NCI-H1417 (cell line): ENCODE measurements around the gene CACNA1I.
"Not testable (repeated sequence)": the region's sequence is repeated elsewhere in the genome, so short reads cannot be mapped to it uniquely, and the experiment has no call there.

ENCODE experiments used
- DNase-seq, 3 experiments: peaks; one replicate each; lab custom pipeline; 2025; lab: John Stamatoyannopoulos, UW

CACNA1I gene

DNA sequence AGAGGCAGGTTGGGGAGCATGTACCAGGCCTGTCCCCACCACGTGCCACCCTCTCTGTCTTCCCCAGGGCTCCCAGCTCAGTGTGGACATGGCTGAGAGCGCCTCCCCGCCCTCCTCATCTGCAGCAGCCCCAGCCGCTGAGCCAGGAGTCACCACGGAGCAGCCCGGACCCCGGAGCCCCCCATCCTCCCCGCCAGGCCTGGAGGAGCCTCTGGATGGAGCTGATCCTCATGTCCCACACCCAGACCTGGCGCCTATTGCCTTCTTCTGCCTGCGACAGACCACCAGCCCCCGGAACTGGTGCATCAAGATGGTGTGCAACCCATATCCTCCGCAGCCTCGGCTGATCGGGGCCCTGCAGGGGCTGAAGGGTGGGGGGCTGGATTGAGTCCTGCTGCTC, at the start of gene CACNA1I:
Gene CACNA1I (plus strand): TSS at position 89 of the 400 bp plus-strand sequence. CDS start 0 bp downstream, at position 89.
- DNase-seq = no peak

DNA sequence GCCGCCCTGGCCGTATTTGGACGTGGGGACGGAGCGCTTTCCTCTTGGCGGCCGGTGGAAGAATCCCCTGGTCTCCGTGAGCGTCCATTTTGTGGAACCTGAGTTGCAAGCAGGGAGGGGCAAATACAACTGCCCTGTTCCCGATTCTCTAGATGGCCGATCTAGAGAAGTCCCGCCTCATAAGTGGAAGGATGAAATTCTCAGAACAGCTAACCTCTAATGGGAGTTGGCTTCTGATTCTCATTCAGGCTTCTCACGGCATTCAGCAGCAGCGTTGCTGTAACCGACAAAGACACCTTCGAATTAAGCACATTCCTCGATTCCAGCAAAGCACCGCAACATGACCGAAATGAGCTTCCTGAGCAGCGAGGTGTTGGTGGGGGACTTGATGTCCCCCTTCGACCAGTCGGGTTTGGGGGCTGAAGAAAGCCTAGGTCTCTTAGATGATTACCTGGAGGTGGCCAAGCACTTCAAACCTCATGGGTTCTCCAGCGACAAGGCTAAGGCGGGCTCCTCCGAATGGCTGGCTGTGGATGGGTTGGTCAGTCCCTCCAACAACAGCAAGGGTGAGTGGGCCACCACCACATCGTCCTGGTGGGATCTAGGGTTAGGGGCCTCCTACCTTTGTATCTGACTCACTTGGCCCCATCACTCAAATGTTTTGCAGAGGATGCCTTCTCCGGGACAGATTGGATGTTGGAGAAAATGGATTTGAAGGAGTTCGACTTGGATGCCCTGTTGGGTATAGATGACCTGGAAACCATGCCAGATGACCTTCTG, 49.3 kb upstream of the CACNA1I start:
- not testable (repeated sequence) for DNase-seq

DNA sequence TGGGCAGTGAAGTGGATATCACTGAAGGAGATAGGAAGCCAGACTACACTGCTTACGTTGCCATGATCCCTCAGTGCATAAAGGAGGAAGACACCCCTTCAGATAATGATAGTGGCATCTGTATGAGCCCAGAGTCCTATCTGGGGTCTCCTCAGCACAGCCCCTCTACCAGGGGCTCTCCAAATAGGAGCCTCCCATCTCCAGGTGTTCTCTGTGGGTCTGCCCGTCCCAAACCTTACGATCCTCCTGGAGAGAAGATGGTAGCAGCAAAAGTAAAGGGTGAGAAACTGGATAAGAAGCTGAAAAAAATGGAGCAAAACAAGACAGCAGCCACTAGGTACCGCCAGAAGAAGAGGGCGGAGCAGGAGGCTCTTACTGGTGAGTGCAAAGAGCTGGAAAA, 48.5 kb upstream of the CACNA1I start:
- DNase-seq = not testable (repeated sequence)

DNA sequence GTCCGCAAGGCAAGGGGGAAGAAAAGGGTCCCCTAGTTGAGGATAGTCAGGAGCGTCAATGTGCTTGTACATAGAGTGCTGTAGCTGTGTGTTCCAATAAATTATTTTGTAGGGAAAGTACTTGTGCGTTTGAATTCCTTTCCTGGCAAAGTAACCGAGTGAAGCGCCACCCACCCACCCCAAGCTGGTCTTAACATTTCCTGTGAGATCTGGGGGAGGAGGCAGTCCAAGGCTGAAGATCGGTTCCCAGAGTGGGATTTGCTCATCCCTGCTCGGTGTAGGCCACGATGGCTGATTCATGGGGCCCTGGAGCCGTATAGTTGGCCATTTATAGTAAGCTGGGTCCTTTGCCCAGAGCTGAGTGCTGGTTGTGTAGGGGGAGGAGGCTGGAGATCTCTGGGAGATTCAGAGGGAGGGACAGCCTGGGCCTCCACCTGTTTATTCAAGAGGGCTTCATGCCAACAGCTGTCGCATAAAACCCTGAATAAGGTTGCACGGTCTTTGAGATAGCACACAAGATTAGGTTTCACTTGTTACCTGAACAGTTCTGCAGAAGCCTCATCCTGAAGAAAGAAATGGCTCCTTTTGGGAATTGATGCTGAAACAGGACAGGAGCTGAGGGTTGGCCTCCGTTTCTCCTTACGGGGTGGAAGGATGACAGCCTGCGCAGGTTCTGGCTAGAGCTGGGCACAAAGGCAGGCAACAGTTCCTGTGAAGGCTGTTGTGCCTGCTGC, 47.8 kb upstream of the CACNA1I start:
- peak in 2 of 3 experiments; percentile 41 to 45 for DNase-seq

DNA sequence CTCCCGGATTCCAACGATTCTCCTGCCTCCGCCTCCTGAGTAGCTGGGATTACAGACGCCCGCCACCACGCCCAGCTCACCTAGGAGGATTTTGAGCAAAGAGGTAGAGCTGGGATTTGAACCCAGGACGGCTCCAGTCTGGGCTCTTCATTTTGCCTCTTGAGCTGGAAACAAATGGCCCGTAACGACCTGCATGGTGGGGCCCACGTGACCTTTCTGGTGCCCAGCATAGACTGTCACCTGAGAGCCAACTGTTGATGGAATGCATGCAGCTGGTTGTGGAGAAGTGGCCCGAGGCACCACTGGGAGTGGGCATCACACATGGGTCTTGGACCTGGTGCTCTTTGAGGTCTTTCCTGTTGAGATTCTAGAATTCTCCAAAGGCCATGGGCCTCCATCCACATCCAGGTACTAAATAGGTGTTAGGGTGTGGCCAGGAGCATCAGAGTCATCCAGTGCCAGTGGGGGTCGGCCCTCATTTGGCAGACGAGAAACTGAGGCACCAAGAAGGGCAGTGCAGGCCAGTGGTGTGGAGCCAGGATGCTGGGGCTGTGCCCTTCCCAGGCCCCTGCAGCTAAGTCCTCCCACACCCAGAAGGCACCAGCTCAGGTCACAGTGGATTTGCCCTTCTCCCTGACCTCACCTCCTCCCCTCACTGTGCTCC, 46.3 kb upstream of the CACNA1I start:
- DNase-seq = no peak

DNA sequence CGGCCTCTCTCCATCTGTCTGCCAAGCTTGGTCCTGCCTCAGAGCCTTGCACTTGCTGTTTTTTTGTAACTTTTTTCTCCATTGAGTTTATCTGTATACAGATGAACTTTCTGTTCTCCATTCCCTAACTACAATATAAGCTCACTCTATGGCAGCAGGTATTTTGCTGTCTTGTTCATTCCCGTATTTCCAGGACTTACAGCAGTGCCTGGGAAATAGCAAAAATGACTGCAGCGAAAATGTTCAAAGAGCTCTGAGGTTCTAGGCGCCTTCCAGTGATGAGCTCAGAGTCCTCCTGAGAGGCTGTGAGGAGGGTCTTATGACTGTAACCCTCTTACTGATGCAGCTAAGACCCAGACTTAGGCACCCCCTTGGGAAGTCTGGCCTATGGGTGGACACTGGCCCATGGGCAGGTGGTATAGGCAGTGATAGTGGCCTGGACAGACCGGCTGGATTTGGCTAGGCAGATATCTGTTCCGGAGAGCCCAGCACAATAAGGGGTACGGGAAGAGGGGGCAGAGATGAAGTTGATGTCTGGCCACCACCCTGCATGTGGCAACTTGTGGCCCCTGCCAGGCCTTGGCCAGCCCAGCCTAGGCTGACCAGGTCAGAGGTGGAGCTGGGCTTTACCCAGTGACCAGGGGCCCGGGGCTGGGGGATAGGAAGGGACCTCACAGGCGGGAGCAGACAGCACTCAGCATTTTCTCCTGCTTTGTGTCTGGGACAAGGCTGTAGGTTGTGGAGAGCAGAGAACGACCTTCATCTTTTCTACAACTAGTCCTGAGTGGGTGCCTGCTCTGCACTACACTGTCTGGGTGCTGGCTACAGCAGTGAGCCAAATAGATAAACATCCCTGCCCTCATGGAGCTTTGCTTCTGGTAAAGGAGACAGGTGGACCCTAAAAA, 45.5 kb upstream of the CACNA1I start:
- DNase-seq = no peak

DNA sequence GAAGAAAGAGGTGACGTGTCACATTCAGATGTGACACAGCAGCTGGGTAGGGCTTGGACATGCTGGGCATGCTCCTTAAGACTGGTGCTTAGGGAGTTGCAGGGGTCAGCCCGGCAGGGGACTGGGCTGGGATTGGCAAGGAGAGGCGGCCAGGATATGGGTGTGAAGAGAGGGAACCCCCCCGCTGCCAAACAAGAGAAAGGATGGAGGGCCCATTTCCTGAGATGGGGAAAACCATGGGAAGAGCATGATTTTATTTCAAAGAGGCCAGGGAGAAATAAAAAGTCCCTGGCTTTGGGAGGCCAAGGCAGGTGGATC, 44.9 kb upstream of the CACNA1I start:
- no peak for DNase-seq

DNA sequence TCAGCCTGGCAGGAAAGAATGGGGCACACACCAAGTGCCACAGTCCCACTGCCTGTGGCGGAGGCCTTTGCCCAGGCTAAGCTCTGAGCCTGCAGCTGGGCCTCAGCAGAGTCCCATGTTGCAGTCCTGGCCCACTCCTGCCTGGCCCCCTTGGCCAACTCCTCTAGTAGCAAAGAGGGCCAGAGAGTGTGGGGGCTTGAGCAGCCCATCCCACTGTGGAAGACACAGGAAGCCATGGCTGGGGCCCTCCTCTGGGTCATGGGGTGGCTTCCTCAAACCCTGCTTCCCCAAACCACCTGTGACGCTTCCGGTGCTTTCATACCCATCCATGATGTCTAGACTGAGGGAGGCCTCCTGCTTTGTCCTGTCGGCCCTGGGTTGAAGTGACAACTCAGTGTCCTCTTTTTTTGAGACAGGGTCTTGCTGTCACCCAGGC, 43.8 kb upstream of the CACNA1I start:
- no peak for DNase-seq

DNA sequence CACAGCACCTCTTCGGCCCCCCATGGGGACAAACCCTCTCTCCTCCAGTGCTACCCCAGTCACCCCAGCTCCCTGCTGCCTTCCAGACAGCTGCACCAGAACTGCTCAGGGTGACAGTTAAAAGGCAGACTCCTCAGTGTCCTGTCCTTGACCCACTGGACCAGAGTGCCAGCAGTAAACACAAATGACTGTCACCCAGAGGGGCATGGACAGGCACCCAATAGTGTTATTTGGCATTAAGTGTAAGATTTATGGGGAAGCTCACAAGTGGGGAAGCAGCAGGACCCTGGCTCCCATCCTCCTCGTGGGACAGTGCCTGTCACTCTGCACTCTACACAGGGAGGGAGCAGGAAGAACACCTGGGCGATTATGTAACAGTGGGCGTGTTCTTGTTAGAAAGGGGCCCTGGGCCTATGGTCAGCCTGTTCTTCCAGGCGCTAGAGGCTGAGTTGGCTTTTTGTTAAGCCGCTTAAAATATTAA, 43.0 kb upstream of the CACNA1I start:
- DNase-seq = peak in 2 of 3 experiments; percentile 10 to 56

DNA sequence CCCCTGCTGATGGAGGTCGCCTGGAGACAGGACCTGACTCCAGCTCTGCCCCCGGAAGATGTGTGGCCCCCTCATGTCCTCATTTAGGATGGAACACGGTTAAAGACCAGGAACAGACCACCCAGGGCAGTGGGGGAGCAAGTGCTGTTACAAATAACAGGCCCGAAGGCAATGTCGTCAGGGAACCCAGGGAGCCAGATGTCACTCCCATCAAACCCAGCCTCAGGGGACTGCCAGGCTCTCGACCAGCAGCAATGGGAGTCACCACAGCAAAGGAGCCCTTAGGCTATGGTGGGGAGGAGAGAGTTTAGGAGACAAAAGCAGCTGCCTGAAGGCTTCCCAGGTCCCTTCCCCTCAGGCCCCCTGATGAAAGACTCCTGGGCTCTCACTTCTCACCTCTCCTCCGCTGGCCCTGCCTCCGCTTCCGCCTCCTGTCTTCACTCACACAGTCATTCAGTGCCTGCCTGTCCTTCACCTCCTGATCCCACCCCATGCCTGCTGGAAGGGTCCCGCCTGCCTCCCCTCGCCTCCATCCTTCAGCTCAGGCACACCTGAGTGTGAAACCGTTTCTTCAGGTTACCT, 42.4 kb upstream of the CACNA1I start:
- peak in 2 of 3 experiments; percentile 35 to 68 for DNase-seq

DNA sequence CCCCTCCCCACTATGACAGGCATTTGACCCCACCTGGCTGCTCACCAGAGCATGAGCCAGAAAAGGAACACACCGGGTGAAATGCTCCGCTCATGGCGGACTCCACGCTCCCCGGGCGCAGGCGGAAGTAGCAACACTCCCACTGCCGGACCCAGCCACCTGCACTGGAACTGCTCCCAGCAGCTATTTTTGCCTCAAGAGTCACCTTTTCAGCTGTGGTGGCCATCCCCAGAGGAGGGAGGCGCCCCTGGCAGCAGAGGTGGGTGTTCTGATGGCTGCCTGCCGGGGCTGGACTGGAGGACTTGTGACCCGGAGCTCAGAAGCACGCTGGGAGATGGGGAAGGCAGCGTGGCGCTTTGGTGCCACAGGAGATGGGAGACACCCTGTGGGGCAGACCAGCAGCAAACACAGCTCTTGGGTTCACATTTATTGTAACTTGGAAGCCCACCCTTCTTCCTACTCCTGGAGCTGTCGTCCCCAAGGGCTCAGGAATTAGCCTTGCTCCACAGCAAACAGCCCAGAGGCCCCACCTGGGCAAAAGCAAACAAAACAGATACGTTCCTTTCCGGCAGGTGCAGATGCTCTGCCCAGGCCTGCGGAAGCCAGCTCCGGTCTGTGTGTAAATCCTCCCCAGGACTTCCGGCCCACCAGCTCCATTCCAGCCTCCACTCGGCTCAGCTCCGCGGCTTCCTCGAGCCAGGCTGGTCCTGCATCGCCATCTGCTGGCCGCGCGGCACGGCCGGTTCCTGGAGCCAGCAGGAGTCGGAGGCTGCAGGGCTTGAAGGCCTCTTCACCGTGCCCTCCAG, 41.7 kb upstream of the CACNA1I start:
- peak; percentile 86 to 96 (median 89) for DNase-seq

DNA sequence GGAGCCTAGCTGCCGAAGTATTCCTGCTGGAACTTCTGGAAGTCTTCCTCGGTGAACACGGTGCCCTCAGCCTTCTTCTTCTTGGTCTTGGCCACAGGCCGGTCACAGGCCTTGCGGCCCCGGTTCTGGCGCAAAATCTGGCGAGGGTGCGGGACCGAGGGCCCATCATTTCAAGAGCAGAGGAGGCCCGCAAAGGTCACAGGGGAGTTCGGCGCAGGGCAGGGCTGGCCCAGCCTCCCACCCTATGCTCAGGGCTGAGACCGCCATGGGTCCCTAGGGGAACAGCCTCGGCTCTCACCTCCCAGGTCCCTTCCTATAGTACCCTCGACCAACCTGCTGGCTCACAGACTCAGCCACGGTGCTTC, 41.1 kb upstream of the CACNA1I start:
- no peak for DNase-seq

DNA sequence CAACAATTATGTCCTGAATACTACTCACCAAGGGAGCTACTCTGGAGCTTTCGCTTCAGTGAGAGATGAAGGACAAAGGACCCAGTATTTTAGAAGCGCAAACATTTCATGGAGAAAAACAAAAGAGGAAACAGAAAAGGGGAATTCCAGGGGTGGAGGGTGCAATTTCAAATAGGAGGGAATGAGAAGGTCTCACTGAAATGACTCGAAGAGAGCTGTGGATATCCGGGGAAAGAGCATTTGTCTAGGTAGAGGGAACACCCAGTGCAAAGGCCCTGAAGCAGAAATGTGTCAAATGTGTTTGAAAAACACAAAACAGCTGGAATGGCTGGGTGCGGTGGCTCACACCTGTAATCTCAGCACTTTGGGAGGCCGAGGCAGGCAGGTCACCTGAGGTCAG, 40.4 kb upstream of the CACNA1I start:
- no peak for DNase-seq

DNA sequence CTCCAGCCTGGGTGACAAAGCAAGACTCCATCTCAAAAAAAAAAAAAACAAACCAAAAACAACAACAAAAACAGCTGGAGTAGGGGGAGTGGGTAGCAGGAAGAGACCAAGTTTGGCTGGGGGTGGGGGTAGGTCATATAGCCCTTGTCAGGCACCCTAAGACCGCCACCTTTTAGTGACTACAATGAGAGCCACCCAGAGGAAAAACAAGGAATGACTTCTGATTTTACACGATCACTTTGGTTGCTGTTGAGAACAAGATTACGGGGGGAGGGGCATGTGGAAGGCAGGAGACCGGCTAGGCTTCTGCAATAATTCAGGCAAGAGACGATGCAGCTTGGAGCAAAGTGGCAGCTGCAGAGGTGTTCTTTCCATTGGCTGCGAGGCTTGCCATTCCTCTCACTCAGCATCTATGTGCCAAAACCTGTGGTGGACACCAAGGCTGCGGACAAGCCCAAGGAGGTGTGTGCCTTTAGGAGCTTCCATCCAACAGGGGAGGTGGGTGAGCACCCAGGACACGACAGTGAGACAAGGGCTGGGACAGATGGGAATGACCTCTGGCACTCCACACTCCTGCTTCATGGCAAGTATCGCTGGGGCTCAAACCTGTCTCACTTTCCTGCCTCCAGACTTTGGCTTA, 39.7 kb upstream of the CACNA1I start:
- DNase-seq = peak in 1 of 3 experiments; percentile 13

DNA sequence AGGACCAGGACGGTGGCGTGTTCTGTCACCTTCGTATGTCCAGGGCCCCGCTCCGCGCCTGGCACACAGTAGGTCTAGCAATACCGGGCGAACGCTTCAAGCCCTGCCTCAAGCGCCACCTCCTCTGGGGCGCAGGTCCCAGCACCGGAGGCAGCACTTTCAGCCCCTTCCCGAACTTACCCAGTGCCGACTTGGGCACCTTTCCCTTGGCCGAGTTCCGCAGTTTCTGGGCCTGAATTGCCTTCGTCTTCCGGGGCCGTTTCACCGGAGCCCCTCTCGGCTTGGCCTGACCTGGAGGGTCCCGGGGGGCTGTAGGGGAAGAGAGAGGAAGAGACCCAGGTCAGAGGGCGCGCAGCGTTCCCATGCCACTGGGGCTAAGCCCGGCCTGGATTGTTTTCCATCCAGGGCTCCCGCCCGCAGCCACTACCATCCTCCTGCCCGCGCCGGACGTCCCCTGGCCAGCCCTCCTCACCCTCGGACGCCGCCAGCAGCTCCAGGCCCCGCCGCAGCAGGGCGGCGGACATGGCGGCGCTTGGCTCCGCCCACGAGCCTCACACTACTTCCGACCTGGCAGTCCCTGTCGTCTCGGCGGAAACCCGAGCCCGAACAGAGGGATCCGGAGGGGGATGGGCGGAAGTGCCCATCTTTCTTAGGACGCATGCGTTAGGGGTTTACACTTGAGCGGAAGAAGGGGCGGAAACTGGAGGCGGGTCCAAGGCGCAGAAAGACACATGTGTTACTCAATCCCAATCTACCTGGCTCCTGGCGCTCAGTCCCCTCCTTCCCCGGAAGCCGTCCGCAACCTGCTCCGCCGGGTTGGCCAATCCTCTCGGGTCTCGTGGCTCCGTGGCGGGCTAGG, 38.1 kb upstream of the CACNA1I start, which contains the start of gene RPS19BP1:
Gene RPS19BP1 (minus strand): TSS at position 534 of the 859 bp plus-strand sequence. CDS start 10 bp downstream, at position 524.
- DNase-seq = peak; percentile 97 to 99 (median 97)

DNA sequence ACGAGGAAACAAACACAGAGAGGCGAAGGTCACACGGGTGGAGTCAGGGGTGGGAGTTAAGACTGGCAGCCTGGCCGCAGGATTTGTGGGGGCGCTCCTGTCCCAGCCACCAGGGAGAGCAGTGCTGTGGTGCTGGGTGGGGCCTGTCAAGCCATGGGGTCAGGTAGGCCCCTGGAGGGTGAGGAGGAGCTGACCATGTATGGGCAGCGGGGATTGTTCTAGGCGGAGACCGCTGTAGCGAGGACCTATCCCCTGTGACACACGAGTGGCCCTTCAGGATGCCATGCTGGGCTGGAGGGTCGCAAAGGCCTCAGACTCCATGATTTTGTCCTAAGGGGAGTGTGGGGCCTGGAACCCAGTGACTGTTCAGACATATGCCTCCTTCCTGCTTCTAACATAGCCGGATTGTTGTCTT, 36.5 kb upstream of the CACNA1I start:
- no peak for DNase-seq

DNA sequence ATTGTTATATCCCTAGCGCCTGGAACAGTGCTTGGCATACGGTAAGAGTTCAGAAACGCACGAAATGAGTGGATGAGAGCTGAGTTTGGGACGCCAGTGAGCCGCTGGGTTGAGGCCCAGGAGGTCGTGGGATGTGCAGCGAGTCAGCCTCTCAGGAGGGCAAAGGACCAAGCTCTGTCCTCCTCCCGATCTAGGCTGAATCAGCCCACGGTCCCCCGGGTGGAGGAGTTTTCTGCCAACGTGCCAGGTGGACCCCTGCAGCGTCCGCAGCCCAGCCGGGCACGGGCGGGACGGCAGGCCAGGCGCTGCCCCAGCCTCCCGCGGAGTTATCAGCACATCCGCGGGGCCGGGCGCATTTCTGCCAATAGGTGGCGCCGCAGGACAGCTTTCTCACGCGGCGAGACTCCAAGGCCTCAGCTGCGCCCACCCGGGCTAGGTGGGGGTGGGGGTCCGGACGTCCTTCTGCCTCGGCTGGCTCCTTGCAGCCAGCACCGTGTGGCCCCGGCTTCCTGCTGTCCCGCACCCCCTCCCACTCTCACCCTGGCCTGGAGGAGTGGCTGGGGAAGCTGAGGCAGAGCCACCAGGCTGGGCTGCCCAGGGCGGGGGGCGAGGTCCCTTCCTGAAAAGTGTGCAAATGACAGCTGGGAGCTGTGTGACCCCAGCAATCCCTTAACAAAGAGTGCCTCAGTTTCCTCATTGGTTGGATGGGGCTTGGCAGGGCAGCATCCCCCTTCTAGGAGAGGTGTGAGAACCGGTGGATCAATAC, 35.8 kb upstream of the CACNA1I start:
- DNase-seq = peak; percentile 57 to 78 (median 63)

DNA sequence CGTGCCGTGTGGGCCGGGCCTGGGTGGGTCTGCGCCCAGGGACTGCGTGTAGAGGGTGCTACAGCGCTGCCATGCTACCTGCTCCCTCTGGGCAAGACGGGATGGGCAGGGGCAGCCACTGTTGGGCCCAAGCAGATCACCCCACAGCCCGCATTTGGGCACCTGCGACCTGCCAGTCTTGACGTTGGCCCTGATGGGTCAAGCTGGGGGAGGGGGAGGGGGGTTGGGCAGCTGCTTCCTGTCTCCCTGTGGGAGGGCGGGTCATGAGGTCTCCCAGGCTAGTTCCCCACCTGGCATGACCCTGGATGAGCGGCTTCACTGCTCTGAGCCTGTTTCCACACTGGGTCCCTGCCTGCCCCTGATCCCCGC, 35.2 kb upstream of the CACNA1I start:
- DNase-seq = peak in 2 of 3 experiments; percentile 46 to 65
